ENCODE measurements around the gene UBE2Z. TPM values are rescaled to one million over a fixed set of nuclear protein-coding genes. Genes with fewer than 3 reads are reported as not detected.

UBE2Z gene
- total RNA-seq, 1 experiment from 2014 or later: 119 TPM

GRCh38 chr17:48892940-48893645, 15.1 kb upstream of the UBE2Z start:
- Histone ChIP-seq H3K9me3 (ENCODE audit: control insufficient read depth in 1 of 2, insufficient read depth in 1 of 2, low read depth in 1 of 2, low read length in 2 of 2) (no peaks in the 10 kb centered on the region), H3K9ac (ENCODE audit: low read length) (peak overlapping the region; percentile 91), H3K4me2 (ENCODE audit: low read length) (peak overlapping the region; percentile 76), H3K36me3 (ENCODE audit: control insufficient read depth in 1 of 2, insufficient read depth in 2 of 2, low read length in 2 of 2) (peaks cover 22 to 36% of the 10 kb centered on the region in 2 experiments; a peak in 3 of 4 replicates), H3K27ac (ENCODE audit: low read depth, low read length) (peak overlapping the region; percentile 73), H3K27me3 (ENCODE audit: insufficient read depth, low read length) (no peaks in the 10 kb centered on the region), H3K4me1 (ENCODE audit: control insufficient read depth in 1 of 2, insufficient read depth in 2 of 2, low read length in 2 of 2) (peaks cover 11 to 26% of the 10 kb centered on the region in 2 experiments; a peak in 3 of 4 replicates), H3K4me3 (replicated peaks in 1 of 2; ENCODE audit: low read depth in 1 of 2, low read length in 2 of 2) (peak overlapping the region; percentile 82 to 88), H2AFZ (ENCODE audit: low read depth, low read length, poor library complexity, severe bottlenecking) (no peak overlapping the region), H3K9me2 (ENCODE audit: insufficient read depth) (no peaks in the 10 kb centered on the region), H4K20me1 (ENCODE audit: insufficient read depth) (no peaks in the 10 kb centered on the region), H3K79me2 (ENCODE audit: insufficient read depth, low read length) (peaks cover 44% of the 10 kb centered on the region)
- ChIA-PET RAD21 (ENCODE audit: low non-redundant PET in 1 of 2, low total read pairs in 2 of 2, uncharacterized antibody in 2 of 2, unreplicated experiment in 2 of 2) (interaction anchor here (1.3 kb wide), 2 partner anchors 124 to 139 kb away, joined by 3 to 4 read pairs; no protein-coding TSS in a partner anchor), POLR2A (interaction anchor here (0.8 to 2.5 kb wide), 23 partner anchors 8 to 785 kb away, joined by 3 to 34 read pairs (median 4); partner anchors contain the start of genes SNF8, SNX11, TTLL6 and UBE2Z), CTCF (interaction anchor here (0.6 to 2.4 kb wide), 18 partner anchors 9 to 335 kb away, joined by 3 to 23 read pairs (median 4); partner anchors contain the start of genes SNF8, TTLL6 and UBE2Z)
- ATAC-seq (no peak), DNase-seq (ENCODE audit: low read depth, low spot score) (no peak)
- BruUV-seq (replicated peaks): TSS peak; percentile 69
- intact Hi-C loops (cut with micrococcal nuclease): loop anchor here (2.0 to 5.0 kb wide), 3 partner anchors 14 to 299 kb away; no protein-coding TSS in a partner anchor
- TF ChIP-seq RAD21 (IDR thresholded peaks at IDR 0.05; ENCODE audit: low read depth): no peak
- TF ChIP-seq SRF (IDR thresholded peaks at IDR 0.05; ENCODE audit: low read depth): no peak
- no peak for TF ChIP-seq CBX3 (IDR thresholded peaks at IDR 0.05; ENCODE audit: low read depth)
- no peak for TF ChIP-seq SP1 (IDR thresholded peaks at IDR 0.05; ENCODE audit: low read depth)
- TF ChIP-seq, protein P1, sequence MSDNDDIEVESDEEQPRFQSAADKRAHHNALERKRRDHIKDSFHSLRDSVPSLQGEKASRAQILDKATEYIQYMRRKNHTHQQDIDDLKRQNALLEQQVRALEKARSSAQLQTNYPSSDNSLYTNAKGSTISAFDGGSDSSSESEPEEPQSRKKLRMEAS (IDR thresholded peaks at IDR 0.05): no peak
- no peak for TF ChIP-seq REST (IDR thresholded peaks at IDR 0.05; ENCODE audit: low read depth)
- TF ChIP-seq, protein P2, sequence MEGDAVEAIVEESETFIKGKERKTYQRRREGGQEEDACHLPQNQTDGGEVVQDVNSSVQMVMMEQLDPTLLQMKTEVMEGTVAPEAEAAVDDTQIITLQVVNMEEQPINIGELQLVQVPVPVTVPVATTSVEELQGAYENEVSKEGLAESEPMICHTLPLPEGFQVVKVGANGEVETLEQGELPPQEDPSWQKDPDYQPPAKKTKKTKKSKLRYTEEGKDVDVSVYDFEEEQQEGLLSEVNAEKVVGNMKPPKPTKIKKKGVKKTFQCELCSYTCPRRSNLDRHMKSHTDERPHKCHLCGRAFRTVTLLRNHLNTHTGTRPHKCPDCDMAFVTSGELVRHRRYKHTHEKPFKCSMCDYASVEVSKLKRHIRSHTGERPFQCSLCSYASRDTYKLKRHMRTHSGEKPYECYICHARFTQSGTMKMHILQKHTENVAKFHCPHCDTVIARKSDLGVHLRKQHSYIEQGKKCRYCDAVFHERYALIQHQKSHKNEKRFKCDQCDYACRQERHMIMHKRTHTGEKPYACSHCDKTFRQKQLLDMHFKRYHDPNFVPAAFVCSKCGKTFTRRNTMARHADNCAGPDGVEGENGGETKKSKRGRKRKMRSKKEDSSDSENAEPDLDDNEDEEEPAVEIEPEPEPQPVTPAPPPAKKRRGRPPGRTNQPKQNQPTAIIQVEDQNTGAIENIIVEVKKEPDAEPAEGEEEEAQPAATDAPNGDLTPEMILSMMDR (IDR thresholded peaks at IDR 0.05 in 2 of 3, conservative IDR thresholded peaks at IDR 0.05 in 1 of 3; ENCODE audit: borderline replicate concordance in 1 of 3, insufficient read depth in 1 of 3, low read depth in 2 of 3, low read length in 2 of 3): no peak
- no peak for TF ChIP-seq ZBTB33 (IDR thresholded peaks at IDR 0.05; ENCODE audit: extremely low read depth, insufficient replicate concordance, low read length)
- no peak for TF ChIP-seq JUND (IDR thresholded peaks at IDR 0.05)
- TF ChIP-seq ZFX (IDR thresholded peaks at IDR 0.05): no peak; the same call in 1 of the 2 replicates
- TF ChIP-seq EZH2phosphoT487 (IDR thresholded peaks at IDR 0.05; ENCODE audit: borderline replicate concordance): no peak
- TF ChIP-seq CEBPB (IDR thresholded peaks at IDR 0.05; ENCODE audit: low read depth): no peak
- no peak for TF ChIP-seq POLR2A (IDR thresholded peaks at IDR 0.05; ENCODE audit: borderline replicate concordance, extremely low read depth, insufficient read depth, insufficient read length)
- no peak for TF ChIP-seq EGR1 (IDR thresholded peaks at IDR 0.05; ENCODE audit: low read depth)

Measured in HCT116 (cell line).